Astrocyte of the spinal cord (primary cell): ENCODE measurements around the gene EPB41L4A.

Experiments
- DNase-seq: peaks from one replicate; pipeline ENCODE4 v3.0.0; 2011; ENCODE audit warnings: low read depth, low spot score
- H3K4me3 ChIP-seq: 2 replicates; pipeline ENCODE4 v1.5.1; 2011; ENCODE audit warnings: low read depth, mild to moderate bottlenecking, low read length, moderate library complexity
- CTCF ChIP-seq: IDR thresholded peaks from 2 replicates; pipeline ENCODE4 v1.5.1; 2012; ENCODE audit warnings: low read depth, mild to moderate bottlenecking, low read length, inconsistent platforms
- in situ Hi-C: cut with HindIII; loops from 2 replicates; pipeline ENCODE4 v1.10.0; 2017; ENCODE audit warnings: low sequenced_read_pairs

The EPB41L4A gene

GRCh38 chr5:112270299-112271293 is 148.5 kb downstream of the EPB41L4A start:
- no peak for TF ChIP-seq CTCF
- no peak for DNase-seq
- H3K4me3 ChIP-seq: no peak overlapping the region
- in situ Hi-C loops: no loop called here

DNA sequence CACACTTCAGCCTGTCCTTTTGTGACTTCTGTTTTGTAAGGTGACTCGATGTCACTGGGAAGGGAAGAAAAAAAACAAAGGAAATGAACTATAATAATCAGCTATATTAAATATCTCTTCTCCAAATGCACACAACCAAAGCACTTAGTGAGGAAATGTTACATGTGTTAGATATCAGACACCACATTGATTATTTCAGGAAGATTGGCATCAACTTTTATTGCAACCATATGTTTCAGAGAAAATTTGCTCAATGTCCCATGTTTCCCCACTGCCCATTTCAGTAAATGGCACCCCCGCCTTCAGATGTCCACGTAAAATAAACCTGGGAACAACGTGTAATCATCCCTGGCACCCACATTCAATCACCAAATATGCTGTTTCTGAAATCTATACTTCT is 151.8 kb downstream of the EPB41L4A start:
- DNase-seq: no peak
- no peak for TF ChIP-seq CTCF
- no peak overlapping the region for H3K4me3 ChIP-seq
- in situ Hi-C loops: no loop called here

DNA sequence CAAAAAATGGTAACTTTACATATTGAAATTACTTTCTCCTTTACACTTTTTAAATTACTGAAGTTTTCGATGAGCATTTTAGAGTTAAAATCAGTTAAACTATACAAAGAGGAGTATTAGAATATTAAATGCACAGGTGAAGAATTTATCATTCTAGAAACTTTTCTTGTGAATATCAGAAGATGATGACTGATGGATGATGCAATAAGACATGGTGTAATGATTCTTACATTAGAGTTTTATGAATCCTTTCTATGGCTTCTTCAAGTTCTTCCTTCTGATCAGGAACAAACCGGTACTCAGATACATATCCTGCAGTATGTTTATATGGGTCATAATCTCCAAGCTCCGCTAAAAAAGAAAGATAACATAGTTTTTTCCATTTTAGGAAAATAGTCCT is 154.4 kb downstream of the EPB41L4A start:
- H3K4me3 ChIP-seq: no peak overlapping the region
- in situ Hi-C loops: no loop called here
- TF ChIP-seq CTCF: no peak
- no peak for DNase-seq

GRCh38 chr5:112264151-112264550 is 154.9 kb downstream of the EPB41L4A start:
- in situ Hi-C loops: no loop called here
- TF ChIP-seq CTCF: no peak
- no peak for DNase-seq
- H3K4me3 ChIP-seq: no peak overlapping the region

- in situ Hi-C loops: no loop called here
- no peak for DNase-seq
- TF ChIP-seq CTCF: no peak
- H3K4me3 ChIP-seq: no peak overlapping the region
These were observed 155.6 kb downstream of the EPB41L4A start for GRCh38 chr5:112263469-112263868.

DNA sequence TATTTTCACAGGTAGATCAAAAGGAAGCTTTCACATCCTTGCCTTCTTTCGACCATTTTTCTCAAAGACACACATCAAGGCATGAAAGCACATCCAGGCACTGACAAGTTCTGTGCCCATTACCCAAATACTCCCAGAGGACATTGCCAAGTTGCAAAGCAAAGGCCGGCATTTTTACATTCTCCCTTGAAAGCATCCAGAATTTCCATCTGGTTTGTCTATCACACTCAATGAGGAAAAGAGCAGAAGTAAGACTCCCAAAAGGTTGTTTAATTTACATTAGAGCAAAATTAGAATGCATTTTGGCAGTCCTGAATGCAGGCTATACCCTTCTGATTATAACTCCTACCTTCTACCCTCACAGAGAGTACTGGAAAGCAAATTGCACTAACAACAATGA is 160.5 kb downstream of the EPB41L4A start:
- no peak for DNase-seq
- no peak for TF ChIP-seq CTCF
- in situ Hi-C loops: no loop called here
- H3K4me3 ChIP-seq: no peak overlapping the region
